ENCODE measurements around the gene DLG3.

DLG3 gene

GRCh38 chrX:70527053-70527452 lies 82.4 kb downstream of the DLG3 start:
- no peak for DNase-seq

GRCh38 chrX:70527610-70528345 lies 83.1 kb downstream of the DLG3 start:
- DNase-seq, result no peak

- DNase-seq, result no peak
Measured at GRCh38 chrX:70535198-70535597, 90.6 kb downstream of the DLG3 start.

GRCh38 chrX:70549429-70549828 lies 104.8 kb downstream of the DLG3 start:
- DNase-seq, result no peak

- no peak for DNase-seq
Measured at GRCh38 chrX:70552130-70552704, 107.6 kb downstream of the DLG3 start.

GRCh38 chrX:70553516-70553915 lies 108.9 kb downstream of the DLG3 start:
- no peak for DNase-seq

GRCh38 chrX:70554081-70554480 lies 109.4 kb downstream of the DLG3 start:
- DNase-seq, result no peak

- no peak for DNase-seq
Measured at GRCh38 chrX:70554523-70554922, 109.9 kb downstream of the DLG3 start.

GRCh38 chrX:70554948-70555347 lies 110.3 kb downstream of the DLG3 start:
- no peak for DNase-seq
